ENCODE measurements around the gene RABGAP1L.

- TF ChIP-seq EP300 (IDR thresholded peaks at IDR 0.05) = no peak
- TF ChIP-seq, protein P1, sequence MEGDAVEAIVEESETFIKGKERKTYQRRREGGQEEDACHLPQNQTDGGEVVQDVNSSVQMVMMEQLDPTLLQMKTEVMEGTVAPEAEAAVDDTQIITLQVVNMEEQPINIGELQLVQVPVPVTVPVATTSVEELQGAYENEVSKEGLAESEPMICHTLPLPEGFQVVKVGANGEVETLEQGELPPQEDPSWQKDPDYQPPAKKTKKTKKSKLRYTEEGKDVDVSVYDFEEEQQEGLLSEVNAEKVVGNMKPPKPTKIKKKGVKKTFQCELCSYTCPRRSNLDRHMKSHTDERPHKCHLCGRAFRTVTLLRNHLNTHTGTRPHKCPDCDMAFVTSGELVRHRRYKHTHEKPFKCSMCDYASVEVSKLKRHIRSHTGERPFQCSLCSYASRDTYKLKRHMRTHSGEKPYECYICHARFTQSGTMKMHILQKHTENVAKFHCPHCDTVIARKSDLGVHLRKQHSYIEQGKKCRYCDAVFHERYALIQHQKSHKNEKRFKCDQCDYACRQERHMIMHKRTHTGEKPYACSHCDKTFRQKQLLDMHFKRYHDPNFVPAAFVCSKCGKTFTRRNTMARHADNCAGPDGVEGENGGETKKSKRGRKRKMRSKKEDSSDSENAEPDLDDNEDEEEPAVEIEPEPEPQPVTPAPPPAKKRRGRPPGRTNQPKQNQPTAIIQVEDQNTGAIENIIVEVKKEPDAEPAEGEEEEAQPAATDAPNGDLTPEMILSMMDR (IDR thresholded peaks at IDR 0.05) = no peak
These were observed 627.4 kb downstream of the RABGAP1L start for GRCh38 chr1:174786760-174787159.
